ENCODE results near the gene MPPED1. TPM values are rescaled to one million over a fixed set of nuclear protein-coding genes. Genes with fewer than 3 reads are reported as not detected.

The MPPED1 gene
- total and polyA plus RNA-seq, 2 donors (not counting 1 experiment from before 2014, with no cell fraction given) = 0.13 TPM; not detected in 1

DNA sequence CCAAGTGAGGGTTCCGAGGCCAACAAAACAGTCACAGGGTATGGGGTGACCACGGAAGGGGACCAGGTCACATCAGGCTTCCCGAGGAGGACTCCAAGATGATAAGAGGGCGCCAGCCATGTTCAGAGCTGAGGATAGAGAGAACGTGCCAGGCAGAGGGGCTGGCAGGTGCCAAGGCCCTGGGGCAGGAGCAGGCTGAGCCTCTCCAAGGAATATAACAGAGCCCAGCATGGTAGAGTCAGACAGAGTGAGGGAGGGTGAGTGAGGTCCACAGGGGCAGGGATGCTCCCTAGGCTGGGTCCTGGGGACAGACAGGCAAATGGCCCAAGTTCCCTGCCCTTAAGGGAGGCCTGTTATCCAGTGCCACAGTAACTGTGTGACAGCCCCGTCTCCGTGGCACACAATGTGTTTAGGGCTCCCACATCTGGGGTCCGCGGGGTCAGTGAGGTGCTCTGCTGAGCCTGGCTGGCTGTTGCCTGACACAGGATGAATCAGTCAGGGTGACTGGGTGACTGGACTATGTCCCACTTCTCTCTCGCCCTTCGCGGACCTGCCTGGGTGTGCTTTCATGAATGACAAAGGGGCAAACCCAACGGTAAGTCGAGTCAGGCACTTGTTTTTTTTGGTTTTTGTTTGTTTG is 105.3 kb downstream of the MPPED1 start:
- H2AFZ ChIP-seq (ENCODE audit: insufficient read depth, low read depth, low read length, poor library complexity, severe bottlenecking) = no peak overlapping the region
- H3K9ac ChIP-seq (ENCODE audit: low read length) = no peak overlapping the region
- CTCF ChIA-PET = no interaction called here
- H3K4me3 ChIP-seq (ENCODE audit: control extremely low read depth in 1 of 5, extremely low read depth in 1 of 5, insufficient read depth in 1 of 5, low read depth in 2 of 5, low read length in 4 of 5) = no peak overlapping the region
- no peak overlapping the region for H3K27ac ChIP-seq (ENCODE audit: low read length in 2 of 2)
- 87% methylated on average over 14 of the region's 14 CpGs for WGBS (ENCODE audit: insufficient coverage)
- TF ChIP-seq, protein P1, sequence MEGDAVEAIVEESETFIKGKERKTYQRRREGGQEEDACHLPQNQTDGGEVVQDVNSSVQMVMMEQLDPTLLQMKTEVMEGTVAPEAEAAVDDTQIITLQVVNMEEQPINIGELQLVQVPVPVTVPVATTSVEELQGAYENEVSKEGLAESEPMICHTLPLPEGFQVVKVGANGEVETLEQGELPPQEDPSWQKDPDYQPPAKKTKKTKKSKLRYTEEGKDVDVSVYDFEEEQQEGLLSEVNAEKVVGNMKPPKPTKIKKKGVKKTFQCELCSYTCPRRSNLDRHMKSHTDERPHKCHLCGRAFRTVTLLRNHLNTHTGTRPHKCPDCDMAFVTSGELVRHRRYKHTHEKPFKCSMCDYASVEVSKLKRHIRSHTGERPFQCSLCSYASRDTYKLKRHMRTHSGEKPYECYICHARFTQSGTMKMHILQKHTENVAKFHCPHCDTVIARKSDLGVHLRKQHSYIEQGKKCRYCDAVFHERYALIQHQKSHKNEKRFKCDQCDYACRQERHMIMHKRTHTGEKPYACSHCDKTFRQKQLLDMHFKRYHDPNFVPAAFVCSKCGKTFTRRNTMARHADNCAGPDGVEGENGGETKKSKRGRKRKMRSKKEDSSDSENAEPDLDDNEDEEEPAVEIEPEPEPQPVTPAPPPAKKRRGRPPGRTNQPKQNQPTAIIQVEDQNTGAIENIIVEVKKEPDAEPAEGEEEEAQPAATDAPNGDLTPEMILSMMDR (IDR thresholded peaks at IDR 0.05) = no peak
- TF ChIP-seq EZH2 (IDR thresholded peaks at IDR 0.05; ENCODE audit: borderline replicate concordance, insufficient read depth, low read depth, low read length, poor library complexity, severe bottlenecking) = no peak
- no peak for DNase-seq
- POLR2A ChIA-PET = no interaction called here
- no peak overlapping the region for H3K4me2 ChIP-seq (replicated peaks; ENCODE audit: low read depth, low read length, poor library complexity, severe bottlenecking)
- no peaks in the 10 kb centered on the region for H3K9me3 ChIP-seq (ENCODE audit: control extremely low read depth in 1 of 3, control insufficient read depth in 2 of 3, insufficient read depth in 1 of 3, low read length in 2 of 3)
- Mint-ChIP-seq H3K4me3 (no peak overlapping the region), H3K27ac (no peak overlapping the region), H3K27me3 (no peaks in the 10 kb centered on the region), H3K4me1 (no peaks in the 10 kb centered on the region), H3K9me3 (ENCODE audit: insufficient read depth) (no peaks in the 10 kb centered on the region)
- no peaks in the 10 kb centered on the region for H4K20me1 ChIP-seq (ENCODE audit: control insufficient read depth, insufficient read depth, low read length, poor library complexity, severe bottlenecking)
- H3K79me2 ChIP-seq (ENCODE audit: control insufficient read depth, insufficient read depth, low read length) = no peaks in the 10 kb centered on the region
- intact Hi-C loops (cut with micrococcal nuclease) = no loop called here
- H3K36me3 ChIP-seq (replicated peaks in 1 of 2; ENCODE audit: control extremely low read depth in 1 of 2, control insufficient read depth in 1 of 2, extremely low read depth in 1 of 2, insufficient read depth in 2 of 2, low read length in 1 of 2) = no peaks in the 10 kb centered on the region
- H3K27me3 ChIP-seq (replicated peaks in 1 of 4; ENCODE audit: control extremely low read depth in 1 of 4, control insufficient read depth in 3 of 4, insufficient read depth in 4 of 4, low read length in 3 of 4) = no peaks in the 10 kb centered on the region
- ATAC-seq (ENCODE audit: low read depth) = no peak
- no peaks in the 10 kb centered on the region for H3K4me1 ChIP-seq (ENCODE audit: control insufficient read depth in 2 of 2, insufficient read depth in 2 of 2, low read length in 2 of 2)

DNA sequence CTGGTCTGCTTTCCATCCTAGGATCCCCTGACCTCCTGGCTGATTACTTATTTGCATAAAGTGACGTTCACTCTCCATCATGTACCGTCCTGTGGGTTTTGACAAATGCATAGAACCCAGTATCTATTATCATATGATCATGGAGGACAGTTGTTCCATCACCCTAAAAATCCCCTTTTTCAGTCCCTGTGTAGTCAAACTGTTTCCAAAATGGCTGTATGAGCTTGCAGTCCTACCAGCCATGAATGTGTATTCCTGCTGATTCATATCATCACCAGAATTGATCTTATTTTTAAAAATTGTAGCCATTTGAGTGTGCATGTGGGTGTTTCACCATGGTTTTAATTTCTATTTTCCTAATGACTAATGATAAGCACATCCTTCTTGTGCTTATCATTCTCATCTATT is 108.8 kb downstream of the MPPED1 start:
- ATAC-seq (ENCODE audit: low read depth) (no peak), DNase-seq (no peak)
- intact Hi-C loops (cut with micrococcal nuclease) = no loop called here
- Histone ChIP-seq H4K20me1 (ENCODE audit: control insufficient read depth, insufficient read depth, low read length, poor library complexity, severe bottlenecking) (no peaks in the 10 kb centered on the region), H2AFZ (ENCODE audit: insufficient read depth, low read depth, low read length, poor library complexity, severe bottlenecking) (no peak overlapping the region), H3K9me3 (ENCODE audit: control extremely low read depth in 1 of 3, control insufficient read depth in 2 of 3, insufficient read depth in 1 of 3, low read length in 2 of 3) (no peaks in the 10 kb centered on the region), H3K36me3 (replicated peaks in 1 of 2; ENCODE audit: control extremely low read depth in 1 of 2, control insufficient read depth in 1 of 2, extremely low read depth in 1 of 2, insufficient read depth in 2 of 2, low read length in 1 of 2) (no peaks in the 10 kb centered on the region), H3K9ac (ENCODE audit: low read length) (no peak overlapping the region), H3K27me3 (replicated peaks in 1 of 4; ENCODE audit: control extremely low read depth in 1 of 4, control insufficient read depth in 3 of 4, insufficient read depth in 4 of 4, low read length in 3 of 4) (no peaks in the 10 kb centered on the region), H3K27ac (ENCODE audit: low read length in 2 of 2) (no peak overlapping the region), H3K79me2 (ENCODE audit: control insufficient read depth, insufficient read depth, low read length) (no peaks in the 10 kb centered on the region), H3K4me2 (replicated peaks; ENCODE audit: low read depth, low read length, poor library complexity, severe bottlenecking) (no peak overlapping the region), H3K4me1 (ENCODE audit: control insufficient read depth in 2 of 2, insufficient read depth in 2 of 2, low read length in 2 of 2) (no peaks in the 10 kb centered on the region), H3K4me3 (ENCODE audit: control extremely low read depth in 1 of 5, extremely low read depth in 1 of 5, insufficient read depth in 1 of 5, low read depth in 2 of 5, low read length in 4 of 5) (no peak overlapping the region)
- Mint-ChIP-seq H3K4me1 (no peaks in the 10 kb centered on the region), H3K27me3 (peaks cover 5% of the 10 kb centered on the region), H3K4me3 (no peak overlapping the region), H3K27ac (no peak overlapping the region), H3K9me3 (ENCODE audit: insufficient read depth) (no peaks in the 10 kb centered on the region)
- TF ChIP-seq EZH2 (IDR thresholded peaks at IDR 0.05; ENCODE audit: borderline replicate concordance, insufficient read depth, low read depth, low read length, poor library complexity, severe bottlenecking) = no peak
- TF ChIP-seq, protein P1 (IDR thresholded peaks at IDR 0.05) = no peak
- POLR2A ChIA-PET = no interaction called here
- CTCF ChIA-PET = interaction anchor here (0.8 kb wide), 1 partner anchor 39 kb away, joined by 3 read pairs; no protein-coding TSS in a partner anchor
- 80% methylated on average over 1 of the region's 2 CpGs for WGBS (ENCODE audit: insufficient coverage)

All from B cell (primary cell).